HL-60/S4 treated with retinoic acid at 250 ng/mL for 4 days and 3 days (cell line): ENCODE data around the gene APC2.
"Not testable (repeated sequence)": the region's sequence is repeated elsewhere in the genome, so short reads cannot be mapped to it uniquely, and the experiment has no call there.

ENCODE experiments used
- in situ Hi-C: fragments of 300-500 bp; cut with MboI; formaldehyde crosslinking; loops from 2 replicates; pipeline ENCODE4 v1.7.0; 2022; ENCODE audit warnings: low sequenced_read_pairs

The APC2 gene

DNA sequence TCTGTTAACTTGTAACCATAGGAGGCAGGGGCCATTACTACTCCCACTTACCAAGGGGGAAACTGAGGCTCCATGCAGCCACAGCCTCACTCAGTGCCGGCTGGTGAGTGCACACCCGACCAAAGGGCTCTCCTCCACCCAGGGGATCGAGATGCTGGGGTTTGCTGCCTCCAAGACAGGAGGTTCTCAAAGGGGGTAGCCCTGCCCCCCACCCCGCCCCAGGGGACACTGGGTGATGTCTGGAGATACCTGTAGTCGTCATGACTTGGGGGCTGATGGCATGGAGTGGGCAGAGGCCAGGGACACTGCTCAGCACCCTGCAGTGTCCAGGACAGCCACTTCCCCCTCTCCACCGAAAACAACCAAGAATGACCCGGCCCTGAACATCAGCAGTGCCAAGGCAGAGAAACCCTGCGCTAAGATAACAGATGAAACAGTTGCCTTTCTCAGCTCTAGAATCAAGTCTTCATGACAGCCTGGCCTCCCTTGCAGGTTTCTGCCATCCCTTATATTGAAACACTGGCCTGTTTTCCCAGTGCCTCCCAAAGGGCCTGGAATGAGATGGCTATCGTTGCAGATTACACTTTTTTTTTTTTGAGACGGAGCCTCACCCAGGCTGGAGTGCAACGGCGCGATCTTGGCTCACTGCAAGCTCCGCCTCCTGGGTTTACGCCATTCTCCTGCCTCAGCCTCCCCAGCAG lies 44.3 kb downstream of the APC2 start:
- in situ Hi-C loops = no loop called here

DNA sequence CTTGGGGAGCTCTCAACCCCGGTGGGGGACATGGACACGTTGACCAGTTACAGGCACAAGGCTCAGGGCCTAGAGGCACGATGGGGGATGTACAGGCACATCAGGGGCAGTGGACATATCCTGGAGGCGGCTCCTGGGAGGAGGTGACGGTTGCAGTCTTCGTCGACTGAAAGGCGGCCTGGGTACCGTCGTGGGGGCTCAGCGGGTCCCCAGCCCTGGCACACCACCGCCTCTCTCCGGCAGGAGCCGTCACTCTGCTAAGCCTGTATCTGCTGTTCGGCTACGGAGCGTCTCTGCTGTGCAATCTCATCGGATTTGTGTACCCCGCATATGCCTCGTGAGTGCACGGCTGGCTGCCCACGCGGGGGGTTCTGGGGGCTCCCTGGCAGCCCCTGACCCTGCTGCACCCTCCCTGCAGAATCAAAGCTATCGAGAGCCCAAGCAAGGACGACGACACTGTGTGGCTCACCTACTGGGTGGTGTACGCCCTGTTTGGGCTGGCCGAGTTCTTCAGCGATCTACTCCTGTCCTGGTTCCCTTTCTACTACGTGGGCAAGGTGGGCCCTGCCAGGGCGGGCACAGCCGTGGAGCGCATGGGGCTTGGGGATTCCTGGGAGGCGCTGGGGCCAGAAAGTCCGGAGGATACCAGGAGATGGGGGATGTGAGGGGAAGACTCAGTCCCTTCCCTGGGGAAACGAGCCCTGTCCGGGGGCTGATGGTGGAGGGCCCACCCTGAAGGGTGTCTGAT lies 45.3 kb downstream of the APC2 start:
- in situ Hi-C loops = no loop called here

DNA sequence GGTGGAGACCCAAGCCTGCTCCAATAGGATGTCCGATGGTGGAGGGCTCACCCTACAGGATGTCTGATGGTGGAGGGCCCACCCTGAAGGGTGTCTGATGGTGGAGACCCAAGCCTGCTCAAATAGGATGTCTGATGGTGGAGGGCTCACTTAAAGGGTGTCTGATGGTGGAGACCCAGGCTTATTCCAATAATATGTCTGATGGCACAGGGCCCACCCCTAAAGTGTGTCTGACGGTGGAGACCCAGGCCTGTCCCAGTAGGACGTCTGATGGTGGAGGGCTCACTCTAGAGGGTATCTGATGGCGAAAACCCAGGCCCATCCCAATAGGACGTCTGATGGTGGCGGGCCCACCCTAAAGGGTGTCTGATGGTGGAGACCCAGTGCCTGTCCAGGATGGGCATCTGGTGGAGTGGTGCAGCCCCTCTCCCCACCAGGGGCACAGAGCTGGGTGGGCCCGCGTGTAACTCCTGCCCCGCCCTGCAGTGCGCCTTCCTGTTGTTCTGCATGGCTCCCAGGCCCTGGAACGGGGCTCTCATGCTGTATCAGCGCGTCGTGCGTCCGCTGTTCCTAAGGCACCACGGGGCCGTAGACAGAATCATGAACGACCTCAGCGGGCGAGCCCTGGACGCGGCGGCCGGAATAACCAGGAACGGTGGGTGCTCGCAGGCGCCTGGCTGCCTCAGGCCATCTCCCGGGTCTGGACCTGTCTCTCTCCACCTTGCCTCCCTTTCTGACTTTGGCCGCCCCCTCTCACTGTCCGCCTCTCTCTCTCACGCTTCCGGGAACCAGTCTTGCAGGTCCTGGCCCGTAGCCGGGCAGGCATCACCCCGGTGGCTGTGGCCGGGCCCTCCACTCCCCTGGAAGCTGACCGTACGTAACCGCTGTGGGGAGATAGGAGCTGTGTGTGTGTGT lies 46.1 kb downstream of the APC2 start:
- in situ Hi-C loops = no loop called here

DNA sequence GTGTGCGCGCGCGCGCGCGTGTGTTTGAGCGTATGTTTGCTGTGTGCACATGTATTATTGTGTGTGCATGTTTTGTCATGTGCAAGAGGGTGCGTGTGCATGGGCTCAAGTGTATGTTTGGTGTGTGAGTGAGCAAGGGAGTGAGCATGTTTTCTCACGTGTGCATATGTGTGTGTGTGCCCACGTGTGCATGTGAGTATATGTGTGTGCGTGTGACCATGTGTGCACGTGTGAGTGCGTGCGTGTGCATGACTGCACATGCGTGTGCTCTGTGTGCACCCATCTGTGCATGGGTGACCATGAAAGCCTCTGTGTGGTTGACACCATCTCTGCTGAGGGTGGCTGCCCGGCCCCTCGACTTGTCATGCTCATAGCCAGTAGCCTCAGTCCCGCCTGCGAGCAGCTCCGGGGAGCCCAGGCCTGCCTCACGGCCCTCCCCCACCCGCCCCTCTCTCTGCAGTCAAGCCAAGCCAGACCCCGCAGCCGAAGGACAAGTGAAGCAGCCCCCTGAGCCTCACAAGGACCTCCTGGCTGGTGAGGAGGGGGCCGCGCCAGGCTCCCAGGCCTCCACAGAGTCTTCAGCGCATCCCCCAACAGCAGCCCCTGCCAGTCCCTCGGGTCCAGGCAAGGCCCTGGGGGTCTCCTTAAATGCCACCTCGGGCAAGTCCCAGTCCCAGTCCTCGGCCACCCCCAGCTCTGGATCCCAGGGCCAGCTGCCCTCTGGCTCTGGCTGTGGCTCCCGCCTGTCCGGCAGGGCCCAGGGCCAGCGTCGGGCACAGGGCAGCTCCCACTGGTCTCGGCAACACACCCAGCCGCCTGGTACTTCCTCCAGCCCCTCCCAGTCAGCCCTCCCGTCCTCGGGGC lies 47.0 kb downstream of the APC2 start:
- in situ Hi-C loops = no loop called here

DNA sequence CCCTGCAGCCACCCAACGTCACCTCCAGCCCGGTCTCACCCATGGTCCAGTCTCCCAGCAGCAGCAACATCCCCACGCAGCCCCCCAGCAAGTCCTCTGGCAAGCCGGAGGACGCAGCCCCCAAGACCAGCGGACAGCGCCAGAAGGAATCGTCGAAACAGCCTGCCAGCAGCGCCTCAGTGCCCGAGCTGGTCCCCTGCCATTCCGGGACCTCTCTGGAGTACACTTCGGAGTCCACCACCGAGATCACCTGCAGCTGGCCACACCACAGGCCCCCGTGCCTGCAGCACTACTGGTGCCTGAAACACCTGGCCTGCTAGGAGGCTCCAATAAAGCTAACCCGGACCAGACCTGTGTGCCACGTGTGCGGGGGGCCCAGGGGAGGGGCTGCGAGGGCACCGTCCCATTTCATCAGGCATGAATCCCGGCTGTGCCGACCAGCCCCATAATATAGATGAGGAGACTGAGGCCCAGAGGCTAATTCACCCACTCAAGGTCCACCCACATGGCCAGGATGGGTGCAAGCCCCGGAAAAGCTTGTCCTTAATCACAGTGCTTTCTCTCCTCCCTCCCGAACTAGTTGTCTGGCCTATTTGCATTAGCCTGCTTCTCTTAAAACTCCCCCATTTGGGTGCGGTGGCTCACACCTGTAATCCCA lies 47.8 kb downstream of the APC2 start:
- in situ Hi-C loops = no loop called here

DNA sequence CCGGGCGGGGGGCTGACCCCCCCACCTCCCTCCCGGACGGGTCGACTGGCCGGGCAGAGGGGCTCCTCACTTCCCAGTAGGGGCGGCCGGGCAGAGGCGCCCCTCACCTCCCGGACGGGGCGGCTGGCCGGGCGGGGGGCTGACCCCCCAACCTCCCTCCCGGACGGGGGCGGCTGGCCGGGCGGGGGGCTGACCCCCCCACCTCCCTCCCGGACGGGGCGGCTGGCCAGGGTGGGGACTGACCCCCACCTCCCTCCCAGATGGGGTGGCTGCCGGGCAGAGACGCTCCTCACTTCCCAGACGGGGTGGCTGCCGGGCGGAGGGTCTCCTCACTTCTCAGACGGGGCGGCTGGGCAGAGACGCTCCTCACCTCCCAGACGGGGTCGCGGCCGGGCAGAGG lies 49.3 kb downstream of the APC2 start:
- in situ Hi-C loops = not testable (repeated sequence)

DNA sequence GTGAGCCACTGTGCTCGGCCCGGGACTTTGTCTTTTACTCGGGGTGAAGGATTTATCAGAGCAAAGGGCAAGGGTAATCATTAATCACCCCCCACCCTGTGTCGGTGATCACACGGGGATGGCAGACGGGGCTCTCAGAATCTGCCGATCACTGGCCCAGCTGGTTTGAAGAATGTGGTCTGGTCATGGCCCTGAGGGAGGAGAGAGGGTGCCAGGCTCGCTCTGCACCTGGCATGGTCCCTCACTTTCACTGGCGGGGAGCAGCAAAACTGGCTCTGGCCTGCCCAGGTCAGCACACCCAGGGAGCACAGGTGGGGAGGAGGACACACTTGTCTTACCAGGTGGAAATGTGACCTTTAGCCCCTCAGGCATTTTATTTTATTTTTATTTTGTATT lies 51.3 kb downstream of the APC2 start:
- in situ Hi-C loops = no loop called here

DNA sequence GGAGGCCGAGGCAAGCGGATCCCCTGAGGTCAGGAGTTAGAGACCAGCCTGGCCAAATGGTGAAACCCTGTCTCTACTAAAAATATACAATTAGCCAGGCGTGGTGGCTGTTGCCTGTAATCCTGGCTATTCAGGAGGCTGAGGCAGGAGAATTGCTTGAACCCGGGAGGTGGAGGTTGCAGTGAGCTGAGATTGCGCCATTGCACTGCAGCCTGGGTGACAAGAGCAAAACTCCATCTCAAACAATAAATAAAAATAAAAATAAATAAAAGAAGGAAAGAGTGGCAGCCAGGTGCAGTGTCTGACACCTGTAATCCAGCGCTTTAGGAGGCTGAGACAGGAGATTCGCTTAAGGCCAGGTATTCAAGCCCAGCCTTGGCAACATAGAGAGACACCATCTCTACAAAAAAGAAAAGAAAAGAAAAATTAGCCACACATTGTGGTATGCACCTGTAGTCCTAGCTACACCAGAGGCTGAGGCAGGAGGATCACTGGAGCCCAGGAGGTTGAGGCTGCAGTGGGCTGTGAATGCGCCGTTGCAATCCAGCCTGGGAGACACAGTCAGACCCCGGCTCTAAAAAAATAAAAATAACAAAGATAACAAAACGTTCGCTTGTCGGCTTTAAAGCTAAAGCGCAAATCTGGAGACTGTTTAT lies 52.6 kb downstream of the APC2 start:
- in situ Hi-C loops = no loop called here

DNA sequence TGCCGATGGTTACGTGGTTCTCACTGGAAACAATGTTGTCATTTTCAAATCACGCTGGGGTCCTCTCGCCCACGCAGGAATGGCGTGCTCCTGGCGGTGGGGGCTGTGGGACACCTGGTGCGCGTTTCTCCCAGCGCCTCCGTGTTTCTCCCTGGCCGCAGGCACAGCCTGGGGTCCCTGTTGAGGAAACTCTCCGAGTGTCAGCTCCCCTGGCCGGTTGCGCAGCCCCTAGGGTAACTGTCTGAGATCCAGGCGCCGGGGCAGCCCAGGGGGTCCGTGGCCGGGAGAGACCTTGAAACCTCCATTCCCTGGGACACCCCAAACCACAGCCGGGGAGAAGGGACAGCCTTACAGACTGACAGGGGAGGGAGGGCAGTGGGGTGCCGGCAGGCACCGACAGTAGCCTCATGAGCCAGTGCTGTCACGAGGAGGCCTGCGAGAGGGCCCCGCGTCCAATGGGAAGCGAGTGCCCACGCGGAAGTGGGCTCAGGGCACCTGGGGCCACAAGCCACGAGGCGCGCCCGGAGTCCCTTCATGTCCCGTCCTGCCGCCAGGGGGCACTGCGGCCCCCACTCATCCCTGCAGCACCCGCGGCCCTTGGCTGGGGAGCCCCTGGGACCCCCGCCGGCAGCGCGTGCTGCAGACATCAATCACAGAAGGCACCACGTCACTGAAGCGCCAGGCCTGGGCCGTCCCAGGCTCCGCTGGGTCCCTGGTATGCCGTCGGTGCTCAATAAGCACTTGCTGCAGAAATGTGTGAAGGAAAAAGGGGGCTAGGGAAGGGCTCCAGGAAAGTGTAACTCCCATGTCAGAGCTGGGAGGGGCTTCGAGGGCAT lies 53.4 kb downstream of the APC2 start:
- in situ Hi-C loops = no loop called here

DNA sequence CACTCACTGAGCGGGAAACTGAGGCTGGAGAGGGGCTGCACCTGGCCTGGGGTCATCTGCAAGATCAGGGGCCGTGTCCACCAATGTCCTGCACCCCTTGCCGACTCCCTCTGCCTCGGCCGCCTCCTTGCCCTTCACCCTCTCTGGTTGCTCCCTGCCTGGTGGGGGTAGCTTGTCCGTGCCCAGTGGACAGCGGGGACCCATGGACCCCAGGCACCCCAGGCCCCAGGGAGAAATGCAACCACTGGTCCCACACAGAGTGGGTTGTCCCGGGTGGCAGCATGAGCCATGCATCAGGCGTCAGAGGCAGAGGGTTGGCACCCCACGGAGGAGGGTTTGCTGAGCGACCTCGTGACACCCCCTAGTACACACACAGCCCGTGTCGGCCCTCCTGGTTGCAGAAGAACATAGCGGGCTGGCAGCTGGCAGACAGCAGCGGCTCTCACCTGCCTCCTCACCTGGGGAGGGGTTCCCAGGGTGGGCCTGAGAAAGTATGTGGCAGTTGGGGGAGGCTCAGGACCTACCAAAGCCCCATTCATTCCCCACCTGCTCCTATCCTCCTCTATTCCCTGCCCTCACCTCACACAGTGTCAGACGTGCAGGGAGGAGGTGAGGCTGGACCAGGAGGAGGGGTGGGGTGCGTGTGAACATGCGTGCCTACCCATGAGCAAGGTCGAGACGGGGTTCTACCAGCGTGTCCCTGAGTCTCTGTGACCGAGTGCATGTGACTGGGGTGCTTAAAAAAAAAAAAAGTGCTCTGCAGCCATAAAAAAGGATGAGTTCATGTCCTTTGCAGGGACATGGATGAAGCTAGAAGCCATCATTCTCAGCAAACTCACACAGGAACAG lies 54.2 kb downstream of the APC2 start:
- in situ Hi-C loops = no loop called here

DNA sequence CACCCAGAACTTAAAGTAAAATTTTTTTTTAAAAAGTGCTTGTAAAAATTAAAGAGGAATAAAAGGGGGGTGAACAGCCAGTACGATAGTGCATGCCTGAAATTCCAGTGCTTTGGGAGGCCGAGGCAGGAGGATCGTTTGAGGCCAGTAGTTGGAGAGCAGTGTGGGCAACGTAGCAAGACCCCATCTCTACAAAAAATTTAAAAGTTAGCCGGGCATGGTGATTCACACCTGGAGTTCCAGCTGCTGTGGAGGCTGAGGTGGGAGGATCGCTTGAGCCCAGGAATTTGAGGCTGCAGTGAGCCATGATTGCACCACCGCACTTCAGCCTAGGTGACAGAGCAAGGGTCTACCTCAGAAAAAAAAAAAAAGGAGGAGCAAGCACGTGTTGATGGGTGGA lies 55.1 kb downstream of the APC2 start:
- in situ Hi-C loops = no loop called here

DNA sequence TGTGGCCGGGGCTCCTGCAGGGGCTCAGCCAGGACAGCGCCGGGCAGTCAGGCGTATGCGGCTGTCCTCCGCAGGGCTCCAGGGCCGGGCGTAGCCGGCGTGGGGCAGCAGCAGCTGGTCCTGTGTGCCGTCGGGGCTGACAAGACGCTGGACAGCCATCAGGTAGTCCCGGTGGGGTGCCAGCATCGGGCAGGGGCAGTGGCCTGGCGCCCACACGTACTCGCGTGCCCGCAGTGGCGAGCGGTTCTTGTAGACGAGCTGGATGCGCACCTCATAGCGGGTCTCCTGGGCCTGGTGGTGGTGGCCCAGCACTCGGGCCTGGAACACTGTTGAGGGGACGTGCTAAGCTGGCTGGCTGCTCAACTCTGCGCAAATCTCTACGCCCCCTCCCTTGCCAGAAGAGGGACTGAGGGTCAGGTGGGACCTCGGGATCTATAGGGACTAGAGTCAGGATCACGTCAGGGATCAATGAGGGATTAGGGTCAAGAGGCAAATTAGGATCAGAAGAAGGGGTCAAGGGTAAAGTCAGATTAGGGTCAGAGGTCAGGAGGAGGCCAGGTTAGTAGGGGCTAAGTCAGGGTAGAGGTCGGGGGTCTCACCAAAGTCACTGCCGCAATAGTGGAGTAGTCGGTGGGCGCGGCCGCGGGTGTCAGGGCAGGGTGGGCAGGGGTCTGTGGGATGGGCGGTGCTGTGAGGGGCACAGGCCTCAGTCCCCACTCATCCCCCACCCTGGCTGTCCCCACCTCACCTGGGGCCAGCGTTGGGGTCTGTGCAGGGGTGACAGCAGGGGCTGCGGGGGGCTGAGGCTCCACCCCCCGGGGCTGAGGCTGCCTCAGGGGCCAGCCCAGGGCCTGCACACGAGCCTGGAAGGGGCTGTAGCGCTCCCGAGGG lies 56.3 kb downstream of the APC2 start:
- in situ Hi-C loops = no loop called here

DNA sequence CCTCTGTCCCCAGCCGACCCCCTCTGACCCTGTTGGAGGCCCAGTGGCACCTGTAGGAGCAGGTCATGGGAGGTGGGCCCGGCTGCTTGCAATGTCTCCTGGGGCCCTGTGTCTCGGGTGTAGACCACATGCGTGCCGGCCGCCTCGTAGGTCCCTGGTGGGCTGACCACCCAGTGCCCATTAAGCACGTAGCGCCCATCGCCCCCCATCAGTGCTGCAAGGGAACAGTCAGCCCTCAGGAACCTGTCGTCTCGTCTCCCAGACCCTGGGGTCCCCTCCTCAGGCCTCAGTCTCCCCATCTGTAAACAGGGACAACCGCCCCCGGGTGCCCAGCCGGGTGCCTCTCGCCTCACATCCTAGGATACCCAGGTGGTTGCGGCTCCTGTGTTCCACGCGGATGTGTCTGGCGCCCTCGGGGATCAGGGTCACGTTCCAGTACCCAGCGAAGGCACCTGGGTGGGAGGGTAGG lies 57.3 kb downstream of the APC2 start:
- in situ Hi-C loops = no loop called here

DNA sequence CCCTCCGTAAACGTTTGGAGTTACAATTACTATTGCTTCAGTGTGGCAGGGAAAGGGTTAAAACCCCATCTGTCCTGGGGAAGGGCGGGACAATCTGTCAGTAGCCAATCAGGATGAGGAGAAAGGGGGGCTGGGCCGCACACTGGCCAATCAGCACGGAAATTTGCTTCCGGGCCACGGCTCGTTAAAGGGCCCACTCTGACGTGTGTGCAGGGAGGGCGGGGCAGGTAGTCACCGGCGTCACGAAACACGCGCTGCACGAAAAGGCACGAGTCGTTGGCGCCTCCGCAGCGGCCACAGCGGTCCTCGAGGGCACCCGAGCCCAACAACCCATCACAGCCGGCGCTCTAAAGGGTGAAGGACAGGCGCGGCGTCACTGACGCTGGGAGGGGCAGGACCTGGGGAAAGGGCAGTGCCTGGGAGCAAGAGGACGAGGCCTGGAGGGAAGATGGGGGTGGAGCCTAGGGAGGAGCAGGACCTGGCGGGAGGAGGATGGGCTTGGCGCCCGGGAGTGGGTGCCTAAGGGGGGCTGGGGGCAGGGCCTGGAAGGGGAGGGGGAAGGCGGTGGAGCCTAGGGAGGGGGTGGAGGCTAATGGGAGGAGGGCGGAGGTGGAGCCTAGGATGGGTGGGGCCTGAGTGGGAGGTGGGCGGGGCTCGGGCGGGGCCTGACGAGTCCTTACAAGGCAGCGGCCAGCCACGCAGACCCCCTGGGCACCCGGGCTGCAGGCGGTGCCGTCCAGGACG lies 58.0 kb downstream of the APC2 start:
- in situ Hi-C loops = no loop called here

DNA sequence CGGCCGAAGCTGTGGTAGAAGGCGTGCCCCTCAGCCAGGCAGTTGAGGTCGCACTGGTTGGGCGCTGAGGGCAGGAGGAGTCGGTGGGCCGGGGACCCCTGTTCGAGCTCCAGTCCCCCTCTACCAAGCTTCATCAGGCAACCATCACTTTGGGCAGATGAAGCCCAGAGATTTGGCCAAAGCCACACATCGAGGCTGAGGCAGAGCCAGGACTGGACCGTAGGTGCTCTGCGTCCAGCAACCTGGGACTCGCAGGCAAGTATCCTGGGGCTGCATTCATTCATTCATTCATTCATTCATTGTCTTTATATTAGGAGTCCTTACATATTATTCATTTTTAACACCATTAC lies 58.6 kb downstream of the APC2 start:
- in situ Hi-C loops = no loop called here
